NCI-H2196 treated with DMSO at 0.1 percent for 48 hours (cell line): ENCODE measurements around the gene POMGNT2.
"Not testable (repeated sequence)": the region's sequence is repeated elsewhere in the genome, so short reads cannot be mapped to it uniquely, and the experiment has no call there.

Source experiments
- DNase-seq: peaks from one replicate; lab custom pipeline; 2025; ENCODE audit not compliant: unreplicated experiment; lab: John Stamatoyannopoulos, UW

The POMGNT2 gene

GRCh38 chr3:43077261-43077660 lies 28.6 kb downstream of the POMGNT2 start:
- DNase-seq, result no peak

DNA sequence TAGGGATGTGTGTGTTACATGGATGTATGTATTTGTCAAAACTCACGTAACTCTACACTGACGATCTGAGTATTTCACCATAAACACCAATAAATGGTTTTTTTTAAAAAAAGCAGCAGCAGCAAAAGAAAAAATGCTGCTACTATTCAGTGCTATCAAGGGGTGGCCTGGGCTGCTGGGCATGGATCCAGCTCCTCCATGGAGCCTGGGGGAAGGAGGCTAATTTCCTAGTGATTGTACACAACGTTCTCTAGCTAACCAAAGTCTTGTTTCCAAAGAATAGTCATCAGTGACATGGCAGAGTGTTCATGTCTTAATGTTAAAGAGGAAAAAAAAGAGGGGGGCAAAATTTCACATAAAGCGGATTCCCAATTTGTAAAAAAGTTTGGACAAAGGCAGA lies 29.0 kb downstream of the POMGNT2 start:
- DNase-seq, result no peak

- DNase-seq, result no peak
Observed at GRCh38 chr3:43075904-43076661, 29.8 kb downstream of the POMGNT2 start.

DNA sequence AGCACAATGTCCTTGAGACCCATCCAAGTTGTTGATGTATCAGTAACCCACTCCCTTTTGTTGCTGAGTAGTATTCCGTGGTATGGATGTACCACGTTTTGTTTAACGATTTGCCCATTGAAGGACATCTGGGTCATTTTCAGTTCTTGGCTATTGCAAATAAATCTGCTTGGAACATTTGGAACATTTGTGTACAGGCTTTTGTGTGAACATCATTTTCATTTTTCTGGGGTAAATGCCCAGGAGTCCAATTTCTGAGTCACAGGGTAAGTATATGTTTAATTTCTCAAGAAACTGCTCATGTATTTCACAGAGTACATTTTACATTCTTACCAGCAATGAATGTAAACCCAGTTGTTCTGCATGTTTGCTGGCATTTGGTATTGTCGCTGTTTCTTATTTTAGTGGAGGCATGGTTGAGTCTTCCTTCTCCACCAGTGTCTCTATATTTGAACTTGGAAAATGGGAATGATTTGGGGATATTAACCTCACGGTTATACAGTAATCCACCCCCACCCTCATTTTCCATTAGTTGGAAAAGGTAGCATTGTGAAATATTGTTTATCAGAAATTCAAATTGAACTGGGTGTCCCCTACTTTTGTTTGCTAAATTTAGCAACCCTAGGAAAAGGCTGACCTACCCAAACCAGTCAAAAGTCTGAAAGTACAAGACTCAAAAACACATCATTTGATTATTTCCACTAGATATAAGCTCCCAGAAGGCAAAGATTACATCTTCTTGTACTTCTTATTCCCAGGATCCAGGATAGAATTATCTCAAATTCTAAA lies 30.8 kb downstream of the POMGNT2 start:
- DNase-seq, result no peak

DNA sequence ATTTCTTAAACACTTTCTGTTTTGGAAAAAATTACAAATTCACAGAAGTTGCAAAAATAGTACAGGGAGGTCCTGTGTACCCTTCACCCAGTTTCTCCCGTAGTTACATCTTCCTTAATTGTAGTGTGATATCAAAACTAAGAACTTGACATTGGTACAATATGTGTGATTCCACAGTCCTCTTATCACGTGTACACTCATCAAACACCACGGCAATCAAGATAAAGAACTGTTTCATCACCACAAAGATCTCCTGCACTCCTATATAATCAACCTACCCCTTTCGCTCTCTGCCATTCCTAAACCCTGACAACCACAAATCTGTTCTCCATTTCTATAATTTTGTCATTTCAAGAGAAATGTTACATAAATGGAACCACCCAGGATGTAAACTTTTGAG lies 31.4 kb downstream of the POMGNT2 start:
- no peak for DNase-seq

- no peak for DNase-seq
Observed at GRCh38 chr3:43073836-43074220, 32.1 kb downstream of the POMGNT2 start.

- no peak for DNase-seq
Observed at GRCh38 chr3:43073116-43073835, 32.6 kb downstream of the POMGNT2 start.

GRCh38 chr3:43072361-43072760 lies 33.5 kb downstream of the POMGNT2 start:
- no peak for DNase-seq

DNA sequence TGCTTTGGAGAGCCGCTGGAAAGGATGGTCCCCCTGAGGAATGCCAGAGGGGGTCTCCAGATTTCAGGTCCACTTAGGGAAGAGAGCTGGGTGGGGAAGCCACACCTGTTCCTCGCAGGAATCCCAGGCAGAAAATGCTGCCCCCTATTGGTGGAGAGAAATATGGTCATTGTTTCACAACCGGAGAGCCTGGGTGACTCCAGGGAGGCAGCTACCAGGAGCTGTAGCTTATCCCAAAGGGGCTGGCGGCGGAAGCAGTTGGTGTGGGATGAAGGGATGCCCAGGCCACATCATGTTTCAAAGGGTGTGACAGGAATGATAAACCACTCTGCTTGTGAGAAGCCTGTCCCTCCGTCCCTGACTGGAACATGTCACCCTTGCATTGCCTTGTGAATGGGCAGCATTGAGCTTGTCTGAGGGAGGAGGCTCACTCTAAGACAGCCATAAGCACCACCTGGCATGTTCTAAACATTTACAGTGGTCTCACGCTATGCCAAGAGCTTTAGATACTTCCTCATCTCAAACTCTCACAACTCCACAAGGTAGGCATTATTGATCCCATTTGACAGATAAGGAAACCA lies 34.5 kb downstream of the POMGNT2 start:
- DNase-seq, result no peak

GRCh38 chr3:43070670-43071069 lies 35.2 kb downstream of the POMGNT2 start:
- DNase-seq, result not testable (repeated sequence)

DNA sequence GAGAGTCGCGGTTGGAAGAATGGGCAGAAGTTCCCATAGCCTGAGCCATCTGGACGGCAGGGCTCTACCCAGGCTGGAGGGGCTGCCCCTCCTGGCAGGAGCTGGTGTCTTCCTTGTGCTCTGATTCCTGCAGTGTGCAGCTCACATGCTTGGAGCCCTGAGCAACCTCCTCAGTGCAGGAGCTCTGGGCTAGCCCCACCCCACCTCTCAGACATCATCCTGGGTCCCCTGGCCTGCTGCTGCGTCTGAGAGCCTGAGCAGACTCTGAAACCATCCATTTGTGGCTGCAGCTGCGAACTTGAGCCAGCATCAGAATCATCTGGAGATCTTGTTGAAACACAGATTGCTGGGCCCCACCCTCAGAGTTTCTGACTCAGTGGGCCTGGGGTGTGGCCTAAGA lies 42.8 kb downstream of the POMGNT2 start:
- no peak for DNase-seq

DNA sequence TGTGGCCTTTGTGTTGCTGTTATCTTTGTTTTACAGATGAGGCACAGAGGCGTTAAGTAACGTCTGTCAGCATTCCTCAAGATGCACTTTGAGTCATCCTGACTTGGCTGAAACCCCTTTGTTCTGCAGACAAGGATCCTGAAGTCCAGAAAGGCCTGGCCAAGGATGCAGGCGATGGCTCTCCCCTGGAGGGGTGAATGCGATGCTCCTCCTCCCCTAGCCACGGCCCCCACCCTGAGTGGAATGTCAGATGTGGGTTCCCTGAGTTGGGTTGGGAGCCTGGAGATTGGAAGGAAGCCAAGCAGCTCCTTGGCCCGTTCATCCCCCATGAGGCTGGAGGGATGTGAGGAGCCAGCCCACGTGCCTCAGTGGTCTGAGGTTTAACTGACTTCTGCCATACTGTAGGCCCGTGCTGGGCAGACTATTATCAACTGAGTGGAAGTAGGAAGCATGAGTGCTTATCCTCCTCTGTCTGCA lies 43.3 kb downstream of the POMGNT2 start:
- no peak for DNase-seq

GRCh38 chr3:43062040-43062563 lies 43.8 kb downstream of the POMGNT2 start:
- no peak for DNase-seq

DNA sequence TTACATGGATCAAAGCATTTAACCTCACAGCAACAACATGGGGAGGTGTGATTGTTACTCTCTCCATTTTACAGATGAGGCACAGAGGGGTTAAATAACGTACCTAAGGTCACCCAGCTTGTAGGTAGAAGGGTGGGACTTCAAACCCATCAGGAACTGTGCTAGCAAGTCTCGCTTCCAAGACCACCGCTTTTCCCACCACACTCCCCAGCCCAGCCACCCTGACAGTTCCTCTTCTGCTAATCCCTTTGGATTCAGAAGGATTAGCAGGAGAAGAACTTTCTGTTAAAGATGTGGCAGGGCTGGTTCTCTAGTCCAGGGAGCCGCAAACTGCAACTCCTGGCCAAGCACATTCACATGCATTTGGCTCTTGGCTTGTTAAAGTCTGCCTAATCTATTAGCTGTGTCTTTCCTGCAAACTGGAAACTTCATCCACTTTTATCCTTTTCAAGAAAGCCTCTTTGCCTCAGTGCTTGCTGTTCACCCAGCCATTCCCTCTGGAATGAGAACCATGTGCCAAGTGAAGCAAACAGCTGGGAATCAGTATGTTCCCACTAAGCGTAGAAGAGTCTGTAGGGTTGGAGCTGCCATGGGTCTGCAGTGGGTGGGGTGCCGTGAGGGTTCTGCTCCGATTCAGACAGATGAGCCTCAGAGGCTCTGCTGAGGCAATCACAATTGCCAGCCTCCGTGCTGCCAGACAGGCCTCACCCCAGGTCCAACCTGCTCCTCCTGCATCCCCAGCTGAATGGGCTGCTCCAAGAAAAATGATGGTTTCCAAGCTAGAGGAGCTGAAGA lies 44.6 kb downstream of the POMGNT2 start:
- DNase-seq, result no peak

DNA sequence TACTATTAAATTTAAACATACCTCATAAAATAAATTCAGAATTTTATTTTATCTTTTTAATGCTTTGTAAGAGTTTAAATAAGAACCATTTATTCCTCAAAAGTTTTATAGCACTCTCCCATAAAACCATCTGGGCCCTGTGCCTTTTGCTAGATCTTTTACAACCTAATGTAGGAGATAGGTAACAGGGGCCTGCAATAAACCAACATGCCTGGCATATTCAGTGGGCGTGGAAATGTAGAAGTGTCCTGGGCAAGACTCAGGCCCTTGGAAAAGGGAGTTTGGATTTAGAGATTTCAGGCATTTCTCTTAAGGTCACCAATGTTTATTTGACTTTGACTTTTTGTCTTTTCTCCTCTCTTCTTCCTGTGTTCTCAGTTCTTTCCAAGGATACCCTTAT lies 46.4 kb downstream of the POMGNT2 start:
- no peak for DNase-seq

- no peak for DNase-seq
Observed at GRCh38 chr3:43055806-43056770, 49.8 kb downstream of the POMGNT2 start.

DNA sequence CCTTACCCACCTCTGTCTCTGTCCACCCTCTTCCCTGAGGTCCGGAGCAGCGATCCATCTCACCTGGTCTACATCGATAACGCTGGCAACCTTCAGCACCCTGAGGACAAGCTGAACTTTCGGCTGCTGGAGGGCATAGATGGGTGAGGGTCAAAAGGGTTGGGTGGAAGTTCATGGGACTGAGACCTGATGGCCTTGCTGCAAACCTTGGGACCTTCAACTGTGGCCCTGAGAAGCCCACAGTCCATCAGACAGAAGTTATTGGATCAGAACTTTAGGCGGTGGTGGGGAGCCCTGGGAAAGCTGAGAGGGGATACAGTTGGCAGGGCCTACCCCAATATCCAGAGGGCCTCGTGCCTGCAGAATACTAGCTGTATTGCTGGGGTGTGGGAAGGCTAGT lies 50.5 kb downstream of the POMGNT2 start:
- no peak for DNase-seq

- no peak for DNase-seq
Observed at GRCh38 chr3:43054754-43055153, 51.1 kb downstream of the POMGNT2 start.

DNA sequence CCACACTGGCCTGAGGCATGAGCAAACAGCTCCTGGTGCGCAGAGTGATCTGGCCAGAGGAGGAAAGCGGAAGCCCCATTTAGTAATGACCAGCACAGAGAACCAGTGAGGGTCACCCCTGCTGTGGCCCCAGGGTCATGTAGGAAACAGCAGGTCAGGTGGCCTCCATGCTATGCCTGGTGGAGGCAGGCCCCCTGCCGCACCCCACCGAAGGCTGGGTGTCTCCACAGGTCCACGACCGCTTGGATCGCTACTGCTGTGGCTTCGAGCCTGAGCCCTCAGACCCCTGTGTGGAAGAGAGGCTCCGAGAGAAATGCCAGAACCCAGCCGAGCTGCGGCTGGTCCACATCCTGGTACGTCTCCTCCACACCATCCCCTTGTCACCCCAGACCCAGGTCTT lies 52.6 kb downstream of the POMGNT2 start:
- no peak for DNase-seq
